ENCODE measurements around the gene EXOC6B. TPM values are rescaled to one million over a fixed set of nuclear protein-coding genes. Genes with fewer than 3 reads are reported as not detected.
A peak's percentile ranks its signal among the peaks of the same experiment; 100 is the strongest.

Gene EXOC6B
- total RNA-seq, 1 donor: 9.2 TPM

GRCh38 chr2:72325592-72326422 is 500.0 kb downstream of the EXOC6B start:
- peak in 1 of 3 donors; percentile 4 for DNase-seq (ENCODE audit: low read depth in 2 of 3, low spot score in 2 of 3)

GRCh38 chr2:72316774-72317173 is 509.1 kb downstream of the EXOC6B start:
- DNase-seq (ENCODE audit: low read depth in 2 of 3, low spot score in 2 of 3): no peak

- no peak for DNase-seq (ENCODE audit: low read depth in 2 of 3, low spot score in 2 of 3)
These were observed 525.6 kb downstream of the EXOC6B start for GRCh38 chr2:72300147-72300684.

GRCh38 chr2:72293620-72294019 is 532.2 kb downstream of the EXOC6B start:
- no peak for DNase-seq (ENCODE audit: low read depth in 2 of 3, low spot score in 2 of 3)

GRCh38 chr2:72292433-72292832 is 533.4 kb downstream of the EXOC6B start:
- no peak for DNase-seq (ENCODE audit: low read depth in 2 of 3, low spot score in 2 of 3)

GRCh38 chr2:72291059-72291458 is 534.8 kb downstream of the EXOC6B start:
- no peak for DNase-seq (ENCODE audit: low read depth in 2 of 3, low spot score in 2 of 3)

- no peak for DNase-seq (ENCODE audit: low read depth in 2 of 3, low spot score in 2 of 3)
These were observed 536.1 kb downstream of the EXOC6B start for GRCh38 chr2:72289736-72290135.

- no peak for DNase-seq (ENCODE audit: low read depth in 2 of 3, low spot score in 2 of 3)
These were observed 536.5 kb downstream of the EXOC6B start for GRCh38 chr2:72289283-72289682.

GRCh38 chr2:72278046-72278445 is 547.8 kb downstream of the EXOC6B start:
- no peak for DNase-seq (ENCODE audit: low read depth in 2 of 3, low spot score in 2 of 3)

GRCh38 chr2:72276876-72277275 is 549.0 kb downstream of the EXOC6B start:
- no peak for DNase-seq (ENCODE audit: low read depth in 2 of 3, low spot score in 2 of 3)

GRCh38 chr2:72276356-72276755 is 549.5 kb downstream of the EXOC6B start:
- no peak for DNase-seq (ENCODE audit: low read depth in 2 of 3, low spot score in 2 of 3)

GRCh38 chr2:72275084-72275483 is 550.7 kb downstream of the EXOC6B start:
- no peak for DNase-seq (ENCODE audit: low read depth in 2 of 3, low spot score in 2 of 3)

GRCh38 chr2:72274380-72274797 is 551.4 kb downstream of the EXOC6B start:
- DNase-seq (ENCODE audit: low read depth in 2 of 3, low spot score in 2 of 3): no peak

GRCh38 chr2:72273384-72273783 is 552.4 kb downstream of the EXOC6B start:
- DNase-seq (ENCODE audit: low read depth in 2 of 3, low spot score in 2 of 3): no peak

- DNase-seq (ENCODE audit: low read depth in 2 of 3, low spot score in 2 of 3): no peak
These were observed 553.8 kb downstream of the EXOC6B start for GRCh38 chr2:72271766-72272641.

- DNase-seq (ENCODE audit: low read depth in 2 of 3, low spot score in 2 of 3): no peak
These were observed 554.6 kb downstream of the EXOC6B start for GRCh38 chr2:72271276-72271614.

GRCh38 chr2:72270556-72271275 is 555.1 kb downstream of the EXOC6B start:
- DNase-seq (ENCODE audit: low read depth in 2 of 3, low spot score in 2 of 3): no peak

- no peak for DNase-seq (ENCODE audit: low read depth in 2 of 3, low spot score in 2 of 3)
These were observed 562.1 kb downstream of the EXOC6B start for GRCh38 chr2:72263776-72264060.

- DNase-seq (ENCODE audit: low read depth in 2 of 3, low spot score in 2 of 3): no peak
These were observed 562.6 kb downstream of the EXOC6B start for GRCh38 chr2:72263043-72263775.

- DNase-seq (ENCODE audit: low read depth in 2 of 3, low spot score in 2 of 3): no peak
These were observed 564.8 kb downstream of the EXOC6B start for GRCh38 chr2:72261076-72261475.
